GM12878 (cell line): Measurements from ENCODE around the gene HSF2BP. TPM values are rescaled to one million over a fixed set of nuclear protein-coding genes. Genes with fewer than 3 reads are reported as not detected.

ENCODE experiments used
- ATAC-seq: fragments of 200-7000 bp; cut with Tn5 transposase; 3 replicates; pipeline ENCODE4 v1.9.1; 2020; ENCODE audit warnings: mild to moderate bottlenecking, moderate library complexity
- BruUV-seq: library from RNA; stranded (reverse); fragments of 400-500 nt; replicated peaks from 2 replicates; lab custom pipeline; 2021; lab: Mats Ljungman, UMichigan
- CTCF ChIA-PET: fragments of 300-600 bp; sonication (Branson Sonifier 250); formaldehyde crosslinking; extraction: SDS; loops from one replicate; lab custom pipeline; 2021; ENCODE audit warnings: inconsistent platforms; lab: Yijun Ruan, JAX
- POLR2A ChIA-PET: fragments of 350-600 bp; formaldehyde crosslinking; extraction: SDS; loops from one replicate; lab custom pipeline; 2021; ENCODE audit warnings: inconsistent platforms; lab: Charles Lee
- RAD21 ChIA-PET: fragments of 300-600 bp; sonication (Branson Sonifier 250); formaldehyde crosslinking; loops from one replicate; lab custom pipeline; 2023; ENCODE audit warnings: antibody characterized with exemption; ENCODE audit not compliant: unreplicated experiment; lab: Charles Lee
- SMC1A ChIA-PET: fragments of 300-600 bp; sonication (Branson Sonifier 250); formaldehyde crosslinking; loops from one replicate; lab custom pipeline; 2023; ENCODE audit not compliant: unreplicated experiment, uncharacterized antibody; lab: Charles Lee
- DNase-seq: peaks from one replicate; pipeline ENCODE4 v3.0.0-alpha.2; 2011; ENCODE audit warnings: low read depth, low spot score
- FAIRE-seq: peaks from 3 replicates; lab custom pipeline; 2011; peaks lifted over from hg19 to GRCh38; lab: Jason Lieb, UNC
- H2AFZ ChIP-seq: 2 replicates; pipeline ENCODE4 v1.6.0; 2011; ENCODE audit warnings: low read depth, low read length, control low read depth; ENCODE audit not compliant: control insufficient read depth
- H3K27ac ChIP-seq: 2 replicates; pipeline ENCODE4 v1.5.1; 2011; ENCODE audit warnings: control low read depth; ENCODE audit not compliant: control insufficient read depth, insufficient read depth
- H3K27me3 ChIP-seq, 2 experiments: replicated peaks in 1 of 2; 2 replicates each; pipeline versions ENCODE4 v1.6.0 to v1.6.1; 2011; ENCODE audit warnings: low read length in 1 of 2; ENCODE audit not compliant: control insufficient read depth in 2 of 2, insufficient read depth in 2 of 2
- H3K36me3 ChIP-seq, 2 experiments: 2 replicates each; pipeline ENCODE4 v1.5.1; 2011; ENCODE audit warnings: low read length in 1 of 2; ENCODE audit not compliant: control insufficient read depth in 2 of 2, insufficient read depth in 2 of 2
- H3K4me1 ChIP-seq: 2 replicates; pipeline ENCODE4 v1.6.1; 2011; ENCODE audit warnings: mild to moderate bottlenecking, low read length, moderate library complexity, mixed read lengths; ENCODE audit not compliant: control insufficient read depth, insufficient read depth
- H3K4me2 ChIP-seq: 2 replicates; pipeline ENCODE4 v1.6.0; 2011; ENCODE audit warnings: control low read depth; ENCODE audit not compliant: control insufficient read depth, insufficient read depth
- H3K4me3 ChIP-seq: fragments of 200-600 bp; sonication (generic); 2 replicates; pipeline ENCODE4 v1.5.1; 2016
- H3K79me2 ChIP-seq: 2 replicates; pipeline ENCODE4 v1.6.0; 2011; ENCODE audit warnings: low read length; ENCODE audit not compliant: control insufficient read depth, insufficient read depth
- H3K9ac ChIP-seq: 2 replicates; pipeline ENCODE4 v1.8.0; 2011; ENCODE audit warnings: low read length, control low read depth, mixed read lengths; ENCODE audit not compliant: control insufficient read depth, insufficient read depth
- H3K9me3 ChIP-seq: replicated peaks from 3 replicates; pipeline ENCODE4 v1.5.1; 2011; ENCODE audit warnings: mild to moderate bottlenecking, low read length; ENCODE audit not compliant: control insufficient read depth, insufficient read depth
- H4K20me1 ChIP-seq: 2 replicates; pipeline ENCODE4 v1.6.0; 2011; ENCODE audit not compliant: control insufficient read depth, insufficient read depth
- EP300 ChIP-seq, 2 experiments: fragments of 150-350 bp in 1 of 2; IDR thresholded peaks; 2 replicates each; pipeline ENCODE4 v1.6.1; 2011 to 2012; ENCODE audit warnings: low read depth in 2 of 2, low read length in 2 of 2, borderline replicate concordance in 1 of 2, improper control_type of control experiment in 1 of 2, inconsistent platforms in 1 of 2; ENCODE audit not compliant: control insufficient read depth in 1 of 2
- MEF2B ChIP-seq: fragments of 450-650 bp; IDR thresholded peaks from 2 replicates; pipeline ENCODE4 v1.6.1; 2018; ENCODE audit warnings: mild to moderate bottlenecking, moderate library complexity; ENCODE audit not compliant: partially characterized antibody, poor library complexity, severe bottlenecking
- PAX5 ChIP-seq: IDR thresholded peaks from 2 replicates; pipeline ENCODE4 v1.6.1; 2011; ENCODE audit warnings: low read depth, low read length, borderline replicate concordance
- RAD21 ChIP-seq: IDR thresholded peaks from 2 replicates; pipeline ENCODE4 v1.6.1; 2011; ENCODE audit warnings: mild to moderate bottlenecking, low read depth, low read length, moderate library complexity; ENCODE audit not compliant: insufficient read depth
- SRF ChIP-seq, 2 experiments: IDR thresholded peaks; 2 replicates each; pipeline ENCODE4 v1.6.1; 2011; ENCODE audit warnings: low read depth in 2 of 2, low read length in 2 of 2, mild to moderate bottlenecking in 1 of 2, moderate library complexity in 1 of 2
- TCF7 ChIP-seq: IDR thresholded peaks from 2 replicates; pipeline ENCODE4 v1.6.1; 2014; ENCODE audit warnings: antibody characterized with exemption, borderline replicate concordance
- WGBS: methylation state at CpG from one replicate; pipeline ENCODE4 v1.1.6; 2016; ENCODE audit warnings: low lambda C conversion rate; ENCODE audit not compliant: insufficient replicate concordance, insufficient coverage; ENCODE audit errors: missing lambda C conversion rate; 5-methylcytosine and 5-hydroxymethylcytosine counted together
- in situ Hi-C: fragments of 300-500 bp; cut with MboI; formaldehyde crosslinking; loops from 9 replicates; pipeline ENCODE4 v1.14.3; 2018; ENCODE audit warnings: mixed read lengths
- intact Hi-C: fragments of 100-400 bp; cut with micrococcal nuclease; formaldehyde crosslinking; loops from one replicate; pipeline ENCODE4 v1.14.2; 2022; ENCODE audit not compliant: unreplicated experiment
- polyA plus RNA-seq, 11 experiments: library from polyadenylated mRNA; depleted of rRNA in 4 of 11; unstranded in 6 of 11; stranded (reverse) in 5 of 11; fragments of >200 nt; fragmentation: Nextera tagmentation in 4 of 11; fragmentation: Illumina TruSeq in 1 of 11; extraction: Ambion mirVana in 4 of 11; extraction: Trizol in 1 of 11; gene quantifications; 1 replicate in 1 of 11; 2 replicates in 10 of 11; pipeline versions ENCODE4 v1.2.1 to v1.2.3, GENCODE V29; 2011 to 2016; ENCODE audit warnings: inconsistent platforms in 2 of 11, missing spikeins in 2 of 11, low read depth in 1 of 11
- total RNA-seq, 4 experiments: library from RNA; depleted of rRNA in 3 of 4; stranded (reverse); fragments of >200 nt in 3 of 4; fragmentation: Illumina TruSeq in 1 of 4; extraction: Trizol in 1 of 4; gene quantifications; 2 replicates each; pipeline versions ENCODE4 v1.2.1 to v1.2.3, GENCODE V29; 2013 to 2021
- TF ChIP-seq, protein P1 (sequence below): IDR thresholded peaks from 2 replicates; pipeline ENCODE4 v1.6.1; 2011; ENCODE audit warnings: mild to moderate bottlenecking, low read depth, low read length, moderate library complexity; ENCODE audit not compliant: insufficient replicate concordance

HSF2BP gene
- total and polyA plus RNA-seq, 10 of the 15 experiments (the other 5 are each of a cell fraction or from before 2014, with no cell fraction given): 0.07 to 0.81 (median 0.35) TPM

DNA sequence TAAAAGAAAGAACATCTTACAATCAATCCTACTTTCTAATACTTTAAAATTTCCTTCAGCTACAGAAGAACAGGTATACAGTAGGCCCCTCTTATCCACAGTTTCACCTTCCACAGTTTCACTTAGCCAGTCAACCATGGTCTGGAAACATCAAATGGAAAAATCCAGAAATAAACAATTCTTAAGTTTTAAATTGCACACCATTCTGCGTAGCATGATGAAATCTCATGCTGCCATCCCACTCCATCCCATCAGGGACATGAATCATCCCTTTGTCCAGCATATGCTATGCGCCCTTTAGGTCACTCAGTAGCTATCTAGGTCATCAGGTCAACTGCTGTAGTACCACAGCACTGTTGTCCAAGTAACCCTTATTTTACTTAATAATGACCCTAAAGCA is 67.7 kb downstream of the HSF2BP start:
- H3K9me3 ChIP-seq: no peaks in the 10 kb centered on the region
- no peak for DNase-seq
- no peaks in the 10 kb centered on the region for H3K4me1 ChIP-seq
- H3K4me2 ChIP-seq: no peak overlapping the region
- CTCF ChIA-PET: interaction anchor here (2.2 kb wide), 1 partner anchor 54 kb away, joined by 7 read pairs; no protein-coding TSS in a partner anchor
- H3K27ac ChIP-seq: no peak overlapping the region
- intact Hi-C loops: no loop called here
- no peak for ATAC-seq
- H3K4me3 ChIP-seq: no peak overlapping the region
- TF ChIP-seq SRF (IDR thresholded peaks at IDR 0.05; ENCODE audit: low read depth in 2 of 2, low read length in 2 of 2) (no peak), EP300 (IDR thresholded peaks at IDR 0.05; ENCODE audit: borderline replicate concordance in 1 of 2, control insufficient read depth in 1 of 2, low read depth in 2 of 2, low read length in 2 of 2) (no peak), RAD21 (no peak), PAX5 (no peak)
- 43% methylated on average over 2 of the region's 2 CpGs for WGBS
- SMC1A ChIA-PET: no interaction called here
- H3K9ac ChIP-seq: no peak overlapping the region
- BruUV-seq: no TSS peak
- no peaks in the 10 kb centered on the region for H3K79me2 ChIP-seq
- in situ Hi-C loops: no loop called here
- RAD21 ChIA-PET: no interaction called here
- no peak overlapping the region for H2AFZ ChIP-seq
- peak; percentile 18 for FAIRE-seq
- H3K36me3 ChIP-seq: no peaks in the 10 kb centered on the region
- POLR2A ChIA-PET: no interaction called here
- H4K20me1 ChIP-seq: no peaks in the 10 kb centered on the region
- H3K27me3 ChIP-seq: no peaks in the 10 kb centered on the region; a peak in 2 of 4 replicates

DNA sequence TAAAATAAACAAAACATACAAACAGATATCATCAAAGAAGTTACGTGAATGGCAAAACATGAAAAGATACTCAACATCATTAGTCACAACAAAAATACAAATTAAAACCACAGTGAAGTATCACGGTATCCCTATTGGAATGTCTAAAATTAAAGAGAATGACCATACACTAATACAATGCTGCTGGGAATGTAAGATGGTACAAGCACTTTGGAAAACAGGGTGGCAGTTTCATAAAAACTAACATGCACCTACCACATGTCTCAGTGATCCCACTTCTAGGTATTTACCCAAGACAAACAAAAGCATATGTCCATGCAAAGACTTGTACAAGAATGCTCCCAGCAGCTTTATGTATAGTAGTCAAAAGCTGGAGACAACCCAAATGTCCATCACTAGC is 69.1 kb downstream of the HSF2BP start:
- Histone ChIP-seq H3K4me2 (no peak overlapping the region), H3K27me3 (no peaks in the 10 kb centered on the region; a peak in 2 of 4 replicates), H3K27ac (no peak overlapping the region), H3K9me3 (no peaks in the 10 kb centered on the region), H3K9ac (no peak overlapping the region), H4K20me1 (no peaks in the 10 kb centered on the region), H3K36me3 (no peaks in the 10 kb centered on the region), H2AFZ (no peak overlapping the region), H3K4me1 (no peaks in the 10 kb centered on the region), H3K4me3 (no peak overlapping the region), H3K79me2 (no peaks in the 10 kb centered on the region)
- FAIRE-seq (no peak), ATAC-seq (no peak), DNase-seq (no peak)
- intact Hi-C loops (no loop called here), in situ Hi-C loops (no loop called here)
- ChIA-PET CTCF (no interaction called here), POLR2A (interaction anchor here (0.6 kb wide), 1 partner anchor 1691 kb away, joined by 6 read pairs; no protein-coding TSS in a partner anchor), SMC1A (no interaction called here), RAD21 (no interaction called here)
- 37% methylated on average over 2 of the region's 2 CpGs for WGBS
- BruUV-seq: no TSS peak
- TF ChIP-seq TCF7 (no peak), MEF2B (no peak)
- TF ChIP-seq, protein P1, sequence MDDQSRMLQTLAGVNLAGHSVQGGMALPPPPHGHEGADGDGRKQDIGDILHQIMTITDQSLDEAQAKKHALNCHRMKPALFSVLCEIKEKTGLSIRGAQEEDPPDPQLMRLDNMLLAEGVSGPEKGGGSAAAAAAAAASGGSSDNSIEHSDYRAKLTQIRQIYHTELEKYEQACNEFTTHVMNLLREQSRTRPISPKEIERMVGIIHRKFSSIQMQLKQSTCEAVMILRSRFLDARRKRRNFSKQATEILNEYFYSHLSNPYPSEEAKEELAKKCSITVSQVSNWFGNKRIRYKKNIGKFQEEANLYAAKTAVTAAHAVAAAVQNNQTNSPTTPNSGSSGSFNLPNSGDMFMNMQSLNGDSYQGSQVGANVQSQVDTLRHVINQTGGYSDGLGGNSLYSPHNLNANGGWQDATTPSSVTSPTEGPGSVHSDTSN: no peak
